Left ventricle myocardium inferior (tissue), 1 donor: ENCODE data around the gene ROBO4. TPM values are rescaled to one million over a fixed set of nuclear protein-coding genes. Genes with fewer than 3 reads are reported as not detected.

Source experiments
- DNase-seq: peaks from one replicate; pipeline ENCODE4 v3.0.0-alpha.2; 2020
- H3K27ac ChIP-seq: fragments of 200-600 bp; replicated peaks from 2 replicates; pipeline ENCODE4 v1.8.0; 2021
- H3K27me3 ChIP-seq: fragments of 200-600 bp; 2 replicates; pipeline ENCODE4 v1.8.0; 2021; ENCODE audit warnings: low read depth
- H3K36me3 ChIP-seq: fragments of 200-600 bp; 2 replicates; pipeline ENCODE4 v1.8.0; 2021
- H3K4me1 ChIP-seq: fragments of 200-600 bp; 2 replicates; pipeline ENCODE4 v1.8.0; 2021
- H3K4me3 ChIP-seq: fragments of 200-600 bp; 2 replicates; pipeline ENCODE4 v1.8.0; 2021; ENCODE audit warnings: mild to moderate bottlenecking, moderate library complexity
- H3K9me3 ChIP-seq: fragments of 200-600 bp; replicated peaks from 2 replicates; pipeline ENCODE4 v1.8.0; 2021
- CTCF ChIP-seq: fragments of 200-600 bp; IDR thresholded peaks from 2 replicates; pipeline ENCODE4 v1.8.0; 2021; ENCODE audit warnings: antibody characterized with exemption, mild to moderate bottlenecking, borderline replicate concordance
- intact Hi-C: fragments of 100-400 bp; cut with micrococcal nuclease; formaldehyde crosslinking; loops from one replicate; pipeline ENCODE4 v1.11.0; 2022
- total RNA-seq: library from RNA; stranded (reverse); fragmentation: NEBNext Ultra II Directional; extraction: Animal tissue kit (Norgen Biotek cat#: 25700); gene quantifications from one replicate; pipeline ENCODE4 v1.2.1, GENCODE V29; 2021
- donor health status: DM: no; HTN: yes; CAD: no; lungs with severe emphysema.

Gene ROBO4
- total RNA-seq, 1 donor from 2014 or later: 20.7 TPM

- H3K36me3 ChIP-seq: no peaks in the 10 kb centered on the region
- H3K27me3 ChIP-seq: peaks cover 24% of the 10 kb centered on the region
- H3K4me1 ChIP-seq: no peaks in the 10 kb centered on the region
- intact Hi-C loops: no loop called here
- no peak overlapping the region for H3K4me3 ChIP-seq
- no peak for DNase-seq
- H3K9me3 ChIP-seq: no peaks in the 10 kb centered on the region
- no peak overlapping the region for H3K27ac ChIP-seq
- no peak for TF ChIP-seq CTCF
Observed at GRCh38 chr11:124937336-124937935, 39.8 kb upstream of the ROBO4 start.

- no peaks in the 10 kb centered on the region for H3K9me3 ChIP-seq
- peaks cover 24% of the 10 kb centered on the region for H3K27me3 ChIP-seq
- H3K27ac ChIP-seq: no peak within 1 kb of the TSS
- intact Hi-C loops: no loop called here
- no peak for TF ChIP-seq CTCF
- H3K4me1 ChIP-seq: no peaks in the 10 kb centered on the region
- no peak within 1 kb of the TSS for H3K4me3 ChIP-seq
- no peaks in the 10 kb centered on the region for H3K36me3 ChIP-seq
- DNase-seq: no peak
Observed at GRCh38 chr11:124935548-124936514, 38.2 kb upstream of the ROBO4 start, which contains the start of gene HEPACAM. Gene HEPACAM (minus strand): TSS chr11:124936047. CDS start chr11:124936006, 41 bp downstream.

GRCh38 chr11:124934862-124935547, 37.3 kb upstream of the ROBO4 start:
- Histone ChIP-seq H3K9me3 (no peaks in the 10 kb centered on the region), H3K4me1 (no peaks in the 10 kb centered on the region), H3K4me3 (no peak overlapping the region), H3K27me3 (peaks cover 24% of the 10 kb centered on the region), H3K27ac (no peak overlapping the region), H3K36me3 (no peaks in the 10 kb centered on the region)
- DNase-seq: no peak
- intact Hi-C loops: no loop called here
- TF ChIP-seq CTCF: no peak

- no peaks in the 10 kb centered on the region for H3K36me3 ChIP-seq
- peaks cover 13% of the 10 kb centered on the region for H3K27me3 ChIP-seq
- intact Hi-C loops: no loop called here
- no peak for TF ChIP-seq CTCF
- no peaks in the 10 kb centered on the region for H3K9me3 ChIP-seq
- DNase-seq: no peak
- no peak overlapping the region for H3K27ac ChIP-seq
- H3K4me3 ChIP-seq: no peak overlapping the region
- H3K4me1 ChIP-seq: no peaks in the 10 kb centered on the region
Observed at GRCh38 chr11:124930799-124931198, 33.1 kb upstream of the ROBO4 start.

- intact Hi-C loops: no loop called here
- H3K27ac ChIP-seq: no peak overlapping the region
- H3K27me3 ChIP-seq: no peaks in the 10 kb centered on the region
- no peaks in the 10 kb centered on the region for H3K36me3 ChIP-seq
- DNase-seq: no peak
- H3K4me3 ChIP-seq: no peak overlapping the region
- no peaks in the 10 kb centered on the region for H3K4me1 ChIP-seq
- no peak for TF ChIP-seq CTCF
- no peaks in the 10 kb centered on the region for H3K9me3 ChIP-seq
Observed at GRCh38 chr11:124928942-124929665, 31.4 kb upstream of the ROBO4 start.
